Ascending aorta (tissue), 2 donors: ENCODE data around the gene THOC6. TPM values are rescaled to one million over a fixed set of nuclear protein-coding genes. Genes with fewer than 3 reads are reported as not detected.

ENCODE experiments used
- DNase-seq, 2 donors: peaks; one replicate each; pipeline ENCODE4 v3.0.0-alpha.2; 2019; ENCODE audit warnings: low spot score in 2 of 2
- H3K27ac ChIP-seq, 2 donors: fragments of 200-600 bp; sonication (generic); one replicate each; pipeline ENCODE4 v1.5.1; 2016 to 2017; ENCODE audit warnings: mild to moderate bottlenecking in 1 of 2
- H3K27me3 ChIP-seq: fragments of 200-600 bp; sonication (generic); one replicate; pipeline ENCODE4 v1.5.1; 2017
- H3K36me3 ChIP-seq, 2 donors: fragments of 200-600 bp; sonication (generic); one replicate each; pipeline ENCODE4 v1.5.1; 2016
- H3K4me1 ChIP-seq, 2 donors: fragments of 200-600 bp; sonication (generic); one replicate each; pipeline ENCODE4 v1.5.1; 2016 to 2017; ENCODE audit warnings: mild to moderate bottlenecking in 1 of 2
- H3K4me3 ChIP-seq, 2 donors: fragments of 200-600 bp; sonication (generic); one replicate each; pipeline ENCODE4 v1.5.1; 2016 to 2017; ENCODE audit warnings: mild to moderate bottlenecking in 1 of 2
- H3K9me3 ChIP-seq, 2 donors: fragments of 200-600 bp; sonication (generic); one replicate each; pipeline ENCODE4 v1.5.1; 2016
- intact Hi-C: fragments of 100-400 bp; cut with DNase I; formaldehyde crosslinking; loops from one replicate; pipeline ENCODE4 v1.15.1; 2023
- total RNA-seq: library from RNA; depleted of rRNA; stranded (reverse); fragments of >200 nt; gene quantifications from one replicate; pipeline ENCODE4 v1.1.0, GENCODE V29; 2016
- TF ChIP-seq, protein P1 (sequence below), 3 experiments: fragments of 200-600 bp in 2 of 3; fragments of 450-650 bp in 1 of 3; sonication (generic) in 2 of 3; IDR thresholded peaks; one replicate each; pipeline ENCODE4 v1.5.1; 2016 to 2019; ENCODE audit warnings: antibody characterized with exemption in 3 of 3, mild to moderate bottlenecking in 1 of 3, moderate library complexity in 1 of 3

The THOC6 gene
- total RNA-seq, 1 donor from 2014 or later = 32.6 TPM

- no peak overlapping the region for H3K27ac ChIP-seq
- H3K4me1 ChIP-seq = peaks cover 0 to 15% of the 10 kb centered on the region in 2 donors
- intact Hi-C loops = loop anchor here (2.0 to 10.0 kb wide), 3 partner anchors 30 to 494 kb away; partner anchors contain the start of genes CEMP1 and PDPK1
- H3K9me3 ChIP-seq = no peaks in the 10 kb centered on the region
- TF ChIP-seq, protein P1, sequence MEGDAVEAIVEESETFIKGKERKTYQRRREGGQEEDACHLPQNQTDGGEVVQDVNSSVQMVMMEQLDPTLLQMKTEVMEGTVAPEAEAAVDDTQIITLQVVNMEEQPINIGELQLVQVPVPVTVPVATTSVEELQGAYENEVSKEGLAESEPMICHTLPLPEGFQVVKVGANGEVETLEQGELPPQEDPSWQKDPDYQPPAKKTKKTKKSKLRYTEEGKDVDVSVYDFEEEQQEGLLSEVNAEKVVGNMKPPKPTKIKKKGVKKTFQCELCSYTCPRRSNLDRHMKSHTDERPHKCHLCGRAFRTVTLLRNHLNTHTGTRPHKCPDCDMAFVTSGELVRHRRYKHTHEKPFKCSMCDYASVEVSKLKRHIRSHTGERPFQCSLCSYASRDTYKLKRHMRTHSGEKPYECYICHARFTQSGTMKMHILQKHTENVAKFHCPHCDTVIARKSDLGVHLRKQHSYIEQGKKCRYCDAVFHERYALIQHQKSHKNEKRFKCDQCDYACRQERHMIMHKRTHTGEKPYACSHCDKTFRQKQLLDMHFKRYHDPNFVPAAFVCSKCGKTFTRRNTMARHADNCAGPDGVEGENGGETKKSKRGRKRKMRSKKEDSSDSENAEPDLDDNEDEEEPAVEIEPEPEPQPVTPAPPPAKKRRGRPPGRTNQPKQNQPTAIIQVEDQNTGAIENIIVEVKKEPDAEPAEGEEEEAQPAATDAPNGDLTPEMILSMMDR (IDR thresholded peaks at IDR 0.05) = no peak
- peaks cover 18 to 20% of the 10 kb centered on the region in 2 donors for H3K36me3 ChIP-seq
- H3K27me3 ChIP-seq = no peaks in the 10 kb centered on the region
- no peak for DNase-seq
- no peak overlapping the region for H3K4me3 ChIP-seq
Observed at GRCh38 chr16:3028716-3029319, 5.0 kb downstream of the THOC6 start.

GRCh38 chr16:3029491-3030221, 5.8 kb downstream of the THOC6 start:
- no peak overlapping the region for H3K27ac ChIP-seq
- peak overlapping the region in 1 of 2 donors; percentile 46 for H3K4me3 ChIP-seq
- intact Hi-C loops = loop anchor here (2.0 to 10.0 kb wide), 3 partner anchors 29 to 495 kb away; partner anchors contain the start of genes CEMP1 and PDPK1
- peaks cover 0 to 12% of the 10 kb centered on the region in 2 donors for H3K4me1 ChIP-seq
- TF ChIP-seq, protein P1 (IDR thresholded peaks at IDR 0.05) = no peak
- no peak for DNase-seq
- H3K27me3 ChIP-seq = no peaks in the 10 kb centered on the region
- no peaks in the 10 kb centered on the region for H3K9me3 ChIP-seq
- H3K36me3 ChIP-seq = peaks cover 18 to 20% of the 10 kb centered on the region in 2 donors

DNA sequence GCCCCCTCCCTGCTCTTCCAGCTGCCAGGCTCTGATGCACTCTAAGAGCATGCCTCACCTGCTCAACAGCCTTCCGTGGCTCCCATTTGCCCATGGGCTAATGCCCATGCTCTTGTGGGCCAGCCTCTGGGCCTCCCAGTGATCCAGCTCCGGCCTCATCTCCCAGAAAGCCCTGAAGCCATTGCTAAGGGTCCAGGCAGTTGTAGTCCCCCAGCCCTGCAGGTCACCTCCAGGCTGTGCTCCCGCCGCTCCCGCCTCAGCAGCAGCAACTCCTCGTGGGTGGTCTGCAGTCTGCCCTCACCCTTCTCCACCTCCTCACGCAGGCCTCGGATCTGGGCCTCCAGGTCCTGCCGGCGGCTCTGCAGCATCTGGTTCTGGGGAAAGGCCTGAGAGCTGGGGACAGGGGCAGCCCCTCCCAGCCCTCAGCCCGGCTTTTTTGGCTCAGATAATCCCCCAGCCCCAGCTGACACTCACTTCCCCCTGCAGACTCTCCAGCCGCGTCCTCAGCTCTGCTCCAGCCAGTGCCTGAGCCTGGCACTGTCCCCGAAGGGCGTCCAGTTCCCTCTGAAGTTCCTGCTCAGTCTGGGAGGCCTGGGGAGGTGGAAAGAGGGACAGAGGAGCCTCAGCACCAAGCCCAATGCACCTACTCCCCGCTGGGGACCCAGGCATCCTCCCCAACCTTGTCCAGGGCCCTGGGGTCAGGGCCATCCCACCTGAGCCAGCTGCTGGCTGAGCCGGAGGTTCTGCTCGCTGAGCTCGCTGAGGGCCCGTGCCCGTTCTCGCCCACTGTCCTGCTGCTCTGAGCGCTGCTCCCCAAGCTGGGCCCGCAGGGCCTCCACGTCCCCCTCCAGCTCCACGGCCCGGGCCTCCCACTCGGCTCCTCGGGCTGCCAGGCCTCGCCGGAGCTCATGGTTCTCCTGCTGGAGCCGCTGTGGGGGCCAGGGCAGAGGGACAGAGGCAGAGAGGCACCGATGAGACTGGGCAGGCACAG, 6.7 kb downstream of the THOC6 start:
- no peak for DNase-seq
- no peaks in the 10 kb centered on the region for H3K9me3 ChIP-seq
- TF ChIP-seq, protein P1 (IDR thresholded peaks at IDR 0.05) = no peak
- no peak overlapping the region for H3K4me3 ChIP-seq
- peaks cover 3% of the 10 kb centered on the region for H3K27me3 ChIP-seq
- intact Hi-C loops = no loop called here
- peaks cover 0 to 6% of the 10 kb centered on the region in 2 donors for H3K4me1 ChIP-seq
- peaks cover 18 to 20% of the 10 kb centered on the region in 2 donors for H3K36me3 ChIP-seq
- no peak overlapping the region for H3K27ac ChIP-seq

- Histone ChIP-seq H3K27me3 (peaks cover 21% of the 10 kb centered on the region), H3K36me3 (peaks cover 0 to under 1% of the 10 kb centered on the region in 2 donors), H3K9me3 (no peaks in the 10 kb centered on the region), H3K4me3 (no peak overlapping the region), H3K4me1 (peaks cover 0 to 6% of the 10 kb centered on the region in 2 donors), H3K27ac (no peak overlapping the region)
- intact Hi-C loops = no loop called here
- TF ChIP-seq, protein P1 (IDR thresholded peaks at IDR 0.05) = no peak
- DNase-seq = no peak
Observed at GRCh38 chr16:3032624-3033023, 8.8 kb downstream of the THOC6 start.

- Histone ChIP-seq H3K4me1 (no peaks in the 10 kb centered on the region), H3K4me3 (no peak overlapping the region), H3K36me3 (no peaks in the 10 kb centered on the region), H3K27me3 (peaks cover 32% of the 10 kb centered on the region), H3K9me3 (no peaks in the 10 kb centered on the region), H3K27ac (no peak overlapping the region)
- intact Hi-C loops = no loop called here
- DNase-seq = no peak
- TF ChIP-seq, protein P1 (IDR thresholded peaks at IDR 0.05) = no peak
Observed at GRCh38 chr16:3035289-3035971, 11.6 kb downstream of the THOC6 start.
